HCT116 (cell line): ENCODE data around the gene NACAD.

Experiments used
- EZH2phosphoT487 ChIP-seq: fragments of 200-600 bp; IDR thresholded peaks from 2 replicates; pipeline ENCODE4 v1.6.1; 2018; ENCODE audit warnings: antibody characterized with exemption, borderline replicate concordance
- JUND ChIP-seq: IDR thresholded peaks from 2 replicates; pipeline ENCODE4 v1.6.1; 2012
- RAD21 ChIP-seq: IDR thresholded peaks from 2 replicates; pipeline ENCODE4 v1.6.1; 2012; ENCODE audit warnings: low read depth, mild to moderate bottlenecking
- TF ChIP-seq, protein P1 (sequence below): IDR thresholded peaks from 2 replicates; pipeline ENCODE4 v1.6.1; 2012; ENCODE audit warnings: low read depth
- TF ChIP-seq, protein P2 (sequence below), 3 experiments: fragments of 200-600 bp in 1 of 3; sonication (generic) in 1 of 3; IDR thresholded peaks in 2 of 3; conservative IDR thresholded peaks in 1 of 3; 2 replicates each; pipeline ENCODE4 v1.5.1; 2012 to 2017; ENCODE audit warnings: low read depth in 2 of 3, low read length in 2 of 3, antibody characterized with exemption in 1 of 3, borderline replicate concordance in 1 of 3, control low read depth in 1 of 3, mild to moderate bottlenecking in 1 of 3, mixed read lengths in 1 of 3, mixed run types in 1 of 3, moderate library complexity in 1 of 3; ENCODE audit not compliant: insufficient read depth in 1 of 3

DNA sequence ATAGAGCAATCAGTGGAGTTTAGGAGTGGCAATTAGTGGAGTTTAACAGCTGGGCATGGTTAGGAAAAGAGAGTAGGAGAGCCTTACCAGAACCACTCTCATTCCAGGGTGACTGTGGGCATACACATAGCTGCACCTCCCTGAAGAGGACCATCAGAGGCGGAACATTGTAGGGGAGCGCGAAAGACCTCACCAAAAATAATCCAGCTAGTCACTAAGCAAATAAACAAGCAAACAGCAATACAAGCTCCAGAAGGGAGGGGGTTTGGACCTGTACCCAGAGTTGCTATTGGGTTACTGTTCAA is 4.1 kb upstream of the NACAD start:
- TF ChIP-seq, protein P1, sequence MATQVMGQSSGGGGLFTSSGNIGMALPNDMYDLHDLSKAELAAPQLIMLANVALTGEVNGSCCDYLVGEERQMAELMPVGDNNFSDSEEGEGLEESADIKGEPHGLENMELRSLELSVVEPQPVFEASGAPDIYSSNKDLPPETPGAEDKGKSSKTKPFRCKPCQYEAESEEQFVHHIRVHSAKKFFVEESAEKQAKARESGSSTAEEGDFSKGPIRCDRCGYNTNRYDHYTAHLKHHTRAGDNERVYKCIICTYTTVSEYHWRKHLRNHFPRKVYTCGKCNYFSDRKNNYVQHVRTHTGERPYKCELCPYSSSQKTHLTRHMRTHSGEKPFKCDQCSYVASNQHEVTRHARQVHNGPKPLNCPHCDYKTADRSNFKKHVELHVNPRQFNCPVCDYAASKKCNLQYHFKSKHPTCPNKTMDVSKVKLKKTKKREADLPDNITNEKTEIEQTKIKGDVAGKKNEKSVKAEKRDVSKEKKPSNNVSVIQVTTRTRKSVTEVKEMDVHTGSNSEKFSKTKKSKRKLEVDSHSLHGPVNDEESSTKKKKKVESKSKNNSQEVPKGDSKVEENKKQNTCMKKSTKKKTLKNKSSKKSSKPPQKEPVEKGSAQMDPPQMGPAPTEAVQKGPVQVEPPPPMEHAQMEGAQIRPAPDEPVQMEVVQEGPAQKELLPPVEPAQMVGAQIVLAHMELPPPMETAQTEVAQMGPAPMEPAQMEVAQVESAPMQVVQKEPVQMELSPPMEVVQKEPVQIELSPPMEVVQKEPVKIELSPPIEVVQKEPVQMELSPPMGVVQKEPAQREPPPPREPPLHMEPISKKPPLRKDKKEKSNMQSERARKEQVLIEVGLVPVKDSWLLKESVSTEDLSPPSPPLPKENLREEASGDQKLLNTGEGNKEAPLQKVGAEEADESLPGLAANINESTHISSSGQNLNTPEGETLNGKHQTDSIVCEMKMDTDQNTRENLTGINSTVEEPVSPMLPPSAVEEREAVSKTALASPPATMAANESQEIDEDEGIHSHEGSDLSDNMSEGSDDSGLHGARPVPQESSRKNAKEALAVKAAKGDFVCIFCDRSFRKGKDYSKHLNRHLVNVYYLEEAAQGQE: no peak
- TF ChIP-seq, protein P2, sequence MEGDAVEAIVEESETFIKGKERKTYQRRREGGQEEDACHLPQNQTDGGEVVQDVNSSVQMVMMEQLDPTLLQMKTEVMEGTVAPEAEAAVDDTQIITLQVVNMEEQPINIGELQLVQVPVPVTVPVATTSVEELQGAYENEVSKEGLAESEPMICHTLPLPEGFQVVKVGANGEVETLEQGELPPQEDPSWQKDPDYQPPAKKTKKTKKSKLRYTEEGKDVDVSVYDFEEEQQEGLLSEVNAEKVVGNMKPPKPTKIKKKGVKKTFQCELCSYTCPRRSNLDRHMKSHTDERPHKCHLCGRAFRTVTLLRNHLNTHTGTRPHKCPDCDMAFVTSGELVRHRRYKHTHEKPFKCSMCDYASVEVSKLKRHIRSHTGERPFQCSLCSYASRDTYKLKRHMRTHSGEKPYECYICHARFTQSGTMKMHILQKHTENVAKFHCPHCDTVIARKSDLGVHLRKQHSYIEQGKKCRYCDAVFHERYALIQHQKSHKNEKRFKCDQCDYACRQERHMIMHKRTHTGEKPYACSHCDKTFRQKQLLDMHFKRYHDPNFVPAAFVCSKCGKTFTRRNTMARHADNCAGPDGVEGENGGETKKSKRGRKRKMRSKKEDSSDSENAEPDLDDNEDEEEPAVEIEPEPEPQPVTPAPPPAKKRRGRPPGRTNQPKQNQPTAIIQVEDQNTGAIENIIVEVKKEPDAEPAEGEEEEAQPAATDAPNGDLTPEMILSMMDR (IDR thresholded peaks at IDR 0.05 in 2 of 3, conservative IDR thresholded peaks at IDR 0.05 in 1 of 3; ENCODE audit: borderline replicate concordance in 1 of 3, insufficient read depth in 1 of 3, low read depth in 2 of 3, low read length in 2 of 3): no peak
- TF ChIP-seq JUND (no peak), EZH2phosphoT487 (no peak), RAD21 (no peak)
